ENCODE measurements around the gene ZNF44.
"Not testable (repeated sequence)": the region's sequence is repeated elsewhere in the genome, so short reads cannot be mapped to it uniquely, and the experiment has no call there.

The ZNF44 gene

GRCh38 chr19:12314553-12314952, 19.9 kb upstream of the ZNF44 start:
- TF ChIP-seq CTCF (conservative IDR thresholded peaks at IDR 0.05): no peak
- H3K27ac ChIP-seq: no peak overlapping the region

GRCh38 chr19:12308891-12309290, 14.2 kb upstream of the ZNF44 start:
- H3K27ac ChIP-seq: not testable (repeated sequence)

GRCh38 chr19:12295191-12295590, 508 bp upstream of the ZNF44 start:
- peak overlapping the region; percentile 96 for H3K27ac ChIP-seq

GRCh38 chr19:12293777-12294248, 870 bp downstream of the ZNF44 start:
- H3K27ac ChIP-seq: peak overlapping the region; percentile 96
- no peak for TF ChIP-seq CTCF (conservative IDR thresholded peaks at IDR 0.05)

More at GRCh38 chr19:12295191-12295590, 508 bp upstream of the ZNF44 start:
- TF ChIP-seq CTCF (conservative IDR thresholded peaks at IDR 0.05): no peak

GRCh38 chr19:12289790-12290065, 5.0 kb downstream of the ZNF44 start:
- H3K27ac ChIP-seq: no peak overlapping the region
- TF ChIP-seq CTCF (conservative IDR thresholded peaks at IDR 0.05): no peak

DNA sequence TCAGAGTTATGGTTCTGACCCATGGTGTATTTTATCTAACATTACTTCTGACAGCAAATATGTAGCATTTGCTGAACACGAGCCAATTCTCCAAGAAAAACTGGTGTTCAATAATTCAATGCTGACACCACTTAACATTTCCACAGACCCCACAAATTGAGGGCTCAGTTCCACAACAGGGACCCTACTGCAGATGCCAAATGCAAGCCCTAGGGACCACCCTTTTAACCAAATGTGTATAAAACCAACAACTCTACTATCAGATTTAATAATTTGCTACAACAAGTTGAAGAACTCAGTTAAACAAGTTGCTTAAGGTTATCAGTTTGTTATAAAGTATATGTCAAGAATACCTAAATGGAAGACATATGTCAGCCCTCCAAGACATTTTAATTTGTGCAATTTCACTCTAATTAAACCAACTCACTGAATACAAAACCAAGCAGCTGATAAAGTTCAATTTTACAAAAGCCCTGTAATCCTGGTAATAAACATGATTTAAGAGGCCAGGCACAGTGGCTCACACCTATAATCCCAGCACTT, 6.7 kb downstream of the ZNF44 start:
- TF ChIP-seq CTCF (conservative IDR thresholded peaks at IDR 0.05): no peak
- H3K27ac ChIP-seq: no peak overlapping the region

GRCh38 chr19:12284631-12285030, 10.1 kb downstream of the ZNF44 start:
- no peak for TF ChIP-seq CTCF (conservative IDR thresholded peaks at IDR 0.05)
- no peak overlapping the region for H3K27ac ChIP-seq

GRCh38 chr19:12284226-12284625, 10.5 kb downstream of the ZNF44 start:
- H3K27ac ChIP-seq: no peak overlapping the region
- TF ChIP-seq CTCF (conservative IDR thresholded peaks at IDR 0.05): no peak
